ENCODE results near the gene CWC27.
"Not testable (repeated sequence)": the region's sequence is repeated elsewhere in the genome, so short reads cannot be mapped to it uniquely, and the experiment has no call there.

CWC27 gene

GRCh38 chr5:64790210-64790609, 21.5 kb downstream of the CWC27 start:
- no peak for DNase-seq

- no peak for DNase-seq
Observed at GRCh38 chr5:64792469-64792868, 23.7 kb downstream of the CWC27 start.

DNA sequence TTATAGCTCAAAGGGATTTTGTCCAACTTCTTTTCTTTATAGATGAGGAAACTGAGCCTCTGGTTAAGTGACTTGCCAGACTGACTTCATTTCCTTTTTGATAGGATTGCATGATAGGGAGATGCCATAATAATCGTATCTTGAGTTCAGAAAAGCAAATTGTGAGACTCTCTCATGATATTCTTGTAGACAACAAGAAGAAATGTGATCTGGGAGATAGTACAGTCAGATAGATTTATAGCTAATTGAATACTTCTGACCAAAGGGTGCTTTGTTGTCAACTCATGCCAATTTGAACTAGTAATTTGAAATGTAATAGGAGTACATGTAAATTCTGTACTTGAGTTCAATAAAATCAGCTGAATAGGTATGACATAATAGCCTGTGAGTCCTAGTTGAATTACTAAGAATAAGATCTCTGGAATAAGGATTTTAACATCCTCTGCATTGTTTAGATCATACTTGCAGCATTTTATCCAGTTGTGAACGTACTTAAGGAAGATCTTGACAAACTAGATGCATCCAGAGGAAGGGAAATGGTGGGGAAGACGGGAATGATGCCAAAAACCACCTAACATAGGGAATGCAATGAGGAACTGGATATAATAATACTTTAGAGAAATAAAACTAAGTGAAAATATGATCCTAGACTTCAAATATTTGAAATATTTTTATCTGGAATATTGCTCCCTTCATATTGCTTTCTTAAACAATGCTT, 25.5 kb downstream of the CWC27 start:
- DNase-seq = no peak

- no peak for DNase-seq
Observed at GRCh38 chr5:64796301-64796700, 27.6 kb downstream of the CWC27 start.

GRCh38 chr5:64800926-64801325, 32.2 kb downstream of the CWC27 start:
- DNase-seq = no peak

DNA sequence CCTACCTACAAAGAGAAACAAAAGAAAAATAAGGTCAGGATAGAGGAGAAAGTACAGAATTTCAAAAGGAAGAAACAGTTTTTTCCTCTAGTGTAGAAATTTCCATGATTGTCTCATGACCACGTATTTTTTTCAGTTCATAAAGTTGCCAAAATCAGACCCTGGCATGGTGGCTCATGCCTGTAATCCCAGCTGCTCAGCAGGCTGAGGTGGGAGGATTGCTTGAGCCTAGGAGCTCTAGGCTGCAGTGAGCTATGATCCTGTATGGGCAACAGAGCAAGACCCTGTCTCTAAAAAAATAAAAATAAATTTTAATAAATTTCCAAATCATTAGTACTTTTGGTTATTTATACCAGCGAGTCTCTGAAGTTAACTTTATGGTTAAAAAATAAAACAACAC, 37.8 kb downstream of the CWC27 start:
- no peak for DNase-seq

DNA sequence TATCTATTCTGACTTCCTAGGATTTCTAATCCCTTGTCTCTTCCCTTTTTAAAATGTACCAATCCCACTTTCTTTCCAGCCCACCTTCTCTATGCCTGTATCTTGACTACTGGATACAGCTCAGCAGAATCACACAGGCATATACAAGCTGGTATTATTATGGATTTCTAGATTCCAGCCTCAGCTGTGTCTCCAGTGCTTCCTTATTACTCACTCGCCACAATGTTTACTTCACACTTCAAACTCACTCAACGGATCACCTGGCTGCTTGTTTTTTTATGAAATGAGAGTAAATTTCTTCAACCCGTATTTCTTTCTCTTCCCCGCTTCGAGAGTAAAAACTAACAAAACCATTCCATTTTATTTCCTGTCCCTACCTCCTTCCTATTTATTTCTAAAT, 38.8 kb downstream of the CWC27 start:
- DNase-seq = no peak

DNA sequence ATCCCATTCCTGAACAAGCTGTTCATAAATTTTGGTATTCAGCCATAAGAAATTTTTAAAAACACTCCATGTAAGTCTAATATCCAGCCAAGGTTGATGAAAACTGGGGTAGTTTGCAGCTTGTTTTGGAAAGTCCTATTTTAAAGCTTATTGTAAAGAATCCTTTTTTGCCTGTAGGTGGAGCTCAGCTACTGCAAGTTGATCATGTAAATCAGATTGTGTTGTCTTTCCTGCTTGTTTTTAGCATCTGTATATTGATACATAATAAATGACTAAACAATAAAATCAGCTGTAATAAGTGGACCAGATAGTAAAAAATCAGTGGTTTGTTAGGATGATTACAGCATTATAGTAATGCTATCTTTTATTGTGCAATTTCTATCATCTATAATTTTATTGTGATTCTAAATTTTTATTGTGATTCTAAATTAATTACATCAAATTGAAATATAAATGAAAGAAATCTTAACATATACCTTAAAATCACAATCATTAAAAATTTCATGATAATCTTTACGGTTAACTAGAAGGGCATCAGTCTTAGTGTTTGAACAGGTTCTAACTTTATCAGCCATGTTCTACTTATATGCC, 42.4 kb downstream of the CWC27 start:
- DNase-seq = peak; percentile 35

DNA sequence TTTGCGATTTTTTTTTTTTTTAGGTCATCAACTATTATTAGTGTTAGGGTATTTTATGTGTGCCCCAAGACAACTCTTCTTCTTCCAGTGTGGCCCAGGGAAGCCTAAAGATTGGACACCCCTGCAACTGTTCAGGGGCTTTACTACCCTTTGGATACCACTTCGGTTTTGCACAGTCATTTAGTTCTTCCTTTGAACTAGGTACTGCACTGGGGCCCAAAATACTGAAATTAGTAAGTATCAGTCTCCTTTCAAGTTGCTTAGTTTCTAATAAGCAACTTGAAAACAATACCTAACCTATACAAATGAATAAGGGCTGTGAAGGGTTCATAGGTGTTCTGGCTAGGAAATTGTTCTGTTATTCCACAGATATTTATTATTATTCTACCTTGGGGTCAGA, 45.3 kb downstream of the CWC27 start:
- no peak for DNase-seq

- DNase-seq = no peak
Observed at GRCh38 chr5:64818245-64818644, 49.5 kb downstream of the CWC27 start.

GRCh38 chr5:64819345-64819744, 50.6 kb downstream of the CWC27 start:
- DNase-seq = not testable (repeated sequence)

DNA sequence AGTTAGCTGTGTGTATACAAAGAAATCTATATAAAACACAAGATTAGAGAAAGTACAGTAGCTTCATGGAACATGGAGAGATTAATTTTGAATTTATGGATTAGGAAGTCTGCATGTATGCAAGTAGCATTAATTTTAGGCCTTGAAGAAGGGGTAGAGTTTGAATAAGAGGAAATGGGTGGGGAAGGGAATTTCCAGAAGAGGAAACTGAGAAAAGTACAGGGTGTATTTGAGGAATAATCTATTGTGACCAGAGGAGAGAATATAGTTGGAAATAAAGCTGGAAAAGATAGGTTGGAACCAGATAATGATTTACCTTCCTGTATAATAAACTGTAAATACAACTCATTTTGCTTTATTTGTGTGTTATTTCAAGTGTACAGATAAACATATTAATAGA, 53.6 kb downstream of the CWC27 start:
- DNase-seq = no peak

- DNase-seq = no peak
Observed at GRCh38 chr5:64826541-64826940, 57.8 kb downstream of the CWC27 start.

- DNase-seq = no peak
Observed at GRCh38 chr5:64827703-64828102, 59.0 kb downstream of the CWC27 start.

DNA sequence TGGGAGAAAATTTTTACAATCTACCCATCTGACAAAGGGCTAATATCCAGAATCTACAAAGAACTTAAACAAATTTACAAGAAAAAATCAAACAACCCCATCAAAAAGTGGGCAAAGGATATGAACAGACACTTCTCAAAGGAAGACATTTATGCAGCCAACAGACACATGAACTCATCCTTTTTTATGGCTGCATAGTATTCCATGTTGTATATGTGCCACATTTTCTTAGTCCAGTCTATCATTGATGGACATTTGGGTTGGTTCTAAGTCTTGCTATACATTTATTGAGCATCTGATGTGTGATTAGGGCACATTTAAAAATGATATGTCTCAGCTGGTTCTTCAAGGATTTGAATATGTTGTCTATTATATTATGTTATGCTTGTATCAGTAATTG, 61.9 kb downstream of the CWC27 start:
- DNase-seq = not testable (repeated sequence)

DNA sequence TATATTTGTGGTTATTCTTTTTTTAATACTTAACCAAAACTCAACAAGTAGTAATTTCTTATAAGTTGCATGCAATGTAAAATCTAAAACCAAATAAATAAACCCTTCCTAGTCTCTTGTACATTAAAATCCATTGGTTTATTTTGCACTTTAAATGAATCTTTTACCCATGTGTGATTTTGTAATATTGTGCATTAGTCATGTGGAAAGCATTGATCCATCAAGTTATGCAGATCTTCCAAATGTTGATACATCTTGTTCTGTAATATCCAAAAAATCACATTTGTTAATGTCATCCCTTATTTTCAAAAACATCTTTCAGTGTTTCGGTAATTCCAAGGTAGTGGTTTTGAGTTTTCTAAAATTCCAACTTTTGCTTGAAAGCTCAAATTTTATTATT, 63.3 kb downstream of the CWC27 start:
- DNase-seq = no peak

- no peak for DNase-seq
Observed at GRCh38 chr5:64834037-64834436, 65.3 kb downstream of the CWC27 start.

DNA sequence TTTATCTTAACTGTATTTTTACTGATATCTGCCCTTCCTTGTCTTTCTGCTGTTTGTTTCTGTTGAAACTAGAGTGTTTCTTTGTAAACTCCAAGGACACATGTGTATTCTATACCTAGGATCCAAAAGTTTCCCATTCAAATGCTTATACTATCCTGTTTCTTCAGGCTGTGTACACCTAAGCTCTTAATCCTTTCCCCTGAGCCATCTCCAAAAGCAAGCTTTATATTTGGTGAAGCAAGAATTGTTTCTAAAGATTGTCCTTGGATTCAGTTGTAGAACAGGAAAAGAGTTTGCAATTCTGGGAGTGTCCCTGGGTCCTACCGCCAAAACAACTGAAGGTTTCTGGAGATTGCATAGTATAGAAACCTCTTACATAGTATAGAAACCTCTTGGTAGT, 65.9 kb downstream of the CWC27 start:
- DNase-seq = no peak

DNA sequence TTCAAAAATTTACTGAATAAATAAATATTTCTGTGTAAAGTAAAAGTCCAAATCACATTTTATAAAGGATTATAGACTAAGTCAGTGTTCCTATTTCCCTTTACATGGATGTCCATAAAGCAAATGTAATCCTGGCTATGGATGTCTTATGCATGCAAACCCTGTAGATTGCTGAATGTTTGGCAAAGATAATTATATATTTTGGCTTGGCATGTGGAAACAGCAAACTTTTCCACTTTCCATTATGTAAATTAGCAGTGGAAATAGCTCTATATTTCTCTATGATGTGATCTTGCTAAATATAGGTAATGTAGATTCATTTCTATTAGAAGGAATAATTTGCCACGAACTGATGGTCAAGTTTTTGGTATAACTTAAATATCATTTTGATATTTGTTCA, 66.5 kb downstream of the CWC27 start:
- no peak for DNase-seq

DNA sequence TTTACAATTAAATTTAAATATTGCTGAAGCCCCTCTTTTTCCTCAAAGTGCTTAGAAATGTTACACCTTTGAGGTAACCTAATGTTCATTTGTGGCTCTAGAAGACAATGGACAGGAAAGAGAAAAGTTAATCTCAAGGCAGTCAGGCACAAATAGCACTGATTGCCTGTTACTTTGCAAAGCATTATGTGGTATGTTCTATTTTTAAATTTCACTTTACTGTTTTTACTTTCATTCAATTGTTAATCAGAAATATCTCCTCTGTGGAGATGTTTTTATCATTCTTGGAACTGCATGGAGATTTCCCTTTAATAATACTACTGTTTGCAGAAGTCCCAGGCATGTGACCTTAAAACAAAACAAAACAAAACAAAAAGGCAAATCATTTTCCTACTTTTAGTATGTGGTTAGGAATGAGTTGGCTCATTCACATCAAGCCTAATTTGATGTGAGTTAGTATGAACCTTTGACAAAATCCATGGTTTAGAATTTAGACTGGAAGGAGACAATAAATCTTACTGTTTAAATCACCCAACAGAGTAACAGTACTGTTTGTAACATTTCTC, 67.5 kb downstream of the CWC27 start:
- DNase-seq = no peak

GRCh38 chr5:64836786-64837185, 68.1 kb downstream of the CWC27 start:
- DNase-seq = no peak

GRCh38 chr5:64838376-64838775, 69.6 kb downstream of the CWC27 start:
- no peak for DNase-seq

- no peak for DNase-seq
Observed at GRCh38 chr5:64838803-64839202, 70.1 kb downstream of the CWC27 start.

DNA sequence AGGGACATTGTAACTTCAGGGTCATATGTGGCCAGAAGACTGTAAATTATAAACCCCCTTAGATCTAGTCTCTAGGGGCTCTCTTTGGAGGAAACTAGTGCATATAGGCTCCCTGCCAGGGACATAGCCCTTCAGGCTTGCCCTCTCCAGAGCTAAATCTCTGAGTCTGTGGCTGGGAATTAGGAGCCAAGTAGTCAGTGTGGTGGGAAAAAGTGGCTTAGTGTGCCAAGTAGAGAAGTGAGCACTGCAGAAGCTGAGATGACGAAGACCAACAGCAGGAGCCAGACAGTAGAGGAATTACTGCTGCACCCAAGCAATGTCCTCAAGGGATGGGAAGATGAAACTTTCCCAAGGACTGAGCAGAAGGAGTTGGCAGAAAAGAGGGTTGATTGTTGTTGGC, 71.2 kb downstream of the CWC27 start:
- DNase-seq = no peak

GRCh38 chr5:64840958-64841357, 72.2 kb downstream of the CWC27 start:
- DNase-seq = no peak
